GM10266 (cell line): Measurements from ENCODE around the gene ZNF534.
A peak's percentile ranks its signal among the peaks of the same experiment; 100 is the strongest.
"Not testable (repeated sequence)": the region's sequence is repeated elsewhere in the genome, so short reads cannot be mapped to it uniquely, and the experiment has no call there.

Source experiments
- DNase-seq: peaks from one replicate; pipeline ENCODE4 v3.0.0; 2012; ENCODE audit errors: extremely low spot score
- CTCF ChIP-seq: IDR thresholded peaks from 2 replicates; pipeline ENCODE4 v1.5.1; 2012; ENCODE audit warnings: mild to moderate bottlenecking, low read depth; ENCODE audit not compliant: control insufficient read depth, insufficient read depth; ENCODE audit errors: missing control alignments

The ZNF534 gene

GRCh38 chr19:52444506-52444905 is 15.6 kb downstream of the ZNF534 start:
- DNase-seq, result no peak
- TF ChIP-seq CTCF, result no peak

- DNase-seq, result no peak
- no peak for TF ChIP-seq CTCF
Observed at GRCh38 chr19:52451241-52451640, 22.3 kb downstream of the ZNF534 start.

- DNase-seq, result peak; percentile 67
- TF ChIP-seq CTCF, result no peak
Observed at GRCh38 chr19:52453324-52454094, 24.6 kb downstream of the ZNF534 start, which contains the start of gene ZNF578. ZNF578 (plus strand) TSS chr19:52453553; CDS start chr19:52501846, 48,293 bp downstream.

- no peak for DNase-seq
- TF ChIP-seq CTCF, result no peak
Observed at GRCh38 chr19:52464798-52465470, 36.0 kb downstream of the ZNF534 start.

- DNase-seq, result no peak
- no peak for TF ChIP-seq CTCF
Observed at GRCh38 chr19:52473655-52474350, 44.9 kb downstream of the ZNF534 start.

GRCh38 chr19:52474351-52475127 is 45.6 kb downstream of the ZNF534 start:
- no peak for TF ChIP-seq CTCF
- DNase-seq, result no peak

GRCh38 chr19:52484111-52484743 is 55.3 kb downstream of the ZNF534 start:
- DNase-seq, result not testable (repeated sequence)

- not testable (repeated sequence) for DNase-seq
Observed at GRCh38 chr19:52485064-52485463, 56.1 kb downstream of the ZNF534 start.

GRCh38 chr19:52485561-52486240 is 56.8 kb downstream of the ZNF534 start:
- DNase-seq, result not testable (repeated sequence)
